T follicular helper cell (primary cell): Measurements from ENCODE around the gene CTR9.

Source experiments
- DNase-seq: peaks from one replicate; pipeline ENCODE4 v3.0.0-alpha.2; 2020; ENCODE audit warnings: low read depth
- total RNA-seq, 2 experiments: gene quantifications; one replicate each; lab custom pipeline; 2026; lab: John Stamatoyannopoulos, UW

CTR9 gene
- 108 to 138 reads per million in 2 experiments for total RNA-seq

GRCh38 chr11:10750838-10751580, at the start of gene CTR9:
Gene CTR9 (plus strand): TSS chr11:10751246. CDS start chr11:10751413, 167 bp downstream.
- peak; percentile 84 for DNase-seq

DNA sequence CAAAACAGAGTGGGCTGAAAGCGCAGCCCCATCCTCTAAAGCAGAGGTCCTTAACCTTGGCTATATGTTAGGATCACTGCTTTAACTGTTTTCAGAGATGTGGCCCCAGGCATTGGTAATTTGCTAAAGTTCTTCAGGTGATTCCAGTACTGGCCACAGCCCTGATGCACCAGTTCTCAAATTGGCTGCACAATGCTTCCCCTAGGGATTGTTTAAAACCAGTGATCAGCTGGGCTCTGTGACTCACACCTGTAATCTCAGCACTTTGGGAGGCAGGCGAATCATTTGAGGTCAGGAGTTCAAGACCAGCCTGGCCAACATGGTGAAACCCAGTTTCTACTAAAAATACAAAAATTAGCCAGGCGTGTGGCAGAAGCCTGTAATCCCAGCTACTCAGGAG, 49.1 kb upstream of the CTR9 start:
- no peak for DNase-seq

DNA sequence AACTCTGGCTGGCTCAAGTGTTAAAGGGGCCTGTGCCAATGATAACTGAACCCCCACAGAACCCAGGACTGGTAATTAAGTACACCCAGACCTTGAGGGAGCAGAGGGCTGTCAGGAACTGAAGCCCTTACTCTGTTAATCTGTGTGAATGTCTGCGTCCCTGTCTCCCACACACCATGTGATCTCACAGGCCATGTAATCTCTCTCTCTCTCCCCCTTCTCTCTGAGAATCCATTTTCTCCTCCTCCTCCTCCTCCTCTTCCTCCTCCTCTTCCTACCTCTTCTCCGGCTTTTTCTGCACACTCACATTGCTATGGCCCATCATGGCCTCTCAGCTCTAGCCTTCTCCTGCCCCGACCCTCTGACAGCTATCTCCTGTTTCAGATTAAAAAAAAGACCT, 42.9 kb upstream of the CTR9 start:
- DNase-seq, result no peak

DNA sequence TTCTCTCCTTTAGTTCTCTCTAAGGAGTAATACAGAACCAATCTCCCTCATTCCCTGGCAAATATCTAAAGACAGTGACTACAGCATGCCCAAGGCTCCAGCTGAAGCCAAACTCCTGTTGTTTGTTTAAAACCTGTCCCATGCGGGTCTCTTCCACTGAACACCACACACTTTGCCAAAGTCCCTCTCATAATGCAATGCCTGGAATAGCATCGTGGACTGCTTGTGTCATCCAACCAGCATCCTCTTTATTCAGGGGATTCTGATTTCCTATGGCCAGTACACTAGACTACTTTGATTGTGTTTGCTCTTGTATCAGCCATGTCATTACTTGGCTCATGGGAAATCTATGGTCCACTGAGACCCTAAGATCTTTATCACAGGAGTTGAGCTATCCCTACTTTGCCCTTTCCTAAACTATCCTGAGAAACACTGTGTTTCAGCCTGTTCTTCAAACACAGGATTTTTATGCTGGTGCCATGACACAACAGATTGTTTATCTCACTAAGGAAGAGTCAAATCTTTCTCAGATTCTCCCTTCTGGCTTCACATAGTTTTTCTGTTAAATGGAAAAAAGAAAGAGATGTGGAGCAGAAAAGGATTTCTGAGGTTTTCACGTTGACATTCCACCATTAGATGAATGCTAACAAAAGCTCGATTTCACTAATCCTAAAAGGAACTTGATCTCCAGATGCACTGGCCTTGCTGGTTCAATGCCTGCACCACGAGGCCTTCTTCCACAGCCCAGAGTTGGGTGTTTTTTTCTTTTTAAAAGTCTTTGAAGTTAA, 41.6 kb upstream of the CTR9 start:
- no peak for DNase-seq

- no peak for DNase-seq
Observed at GRCh38 chr11:10715571-10715970, 35.5 kb upstream of the CTR9 start.

- no peak for DNase-seq
Observed at GRCh38 chr11:10716122-10716521, 34.9 kb upstream of the CTR9 start.

GRCh38 chr11:10716543-10717259, 34.3 kb upstream of the CTR9 start:
- DNase-seq, result no peak

- no peak for DNase-seq
Observed at GRCh38 chr11:10719616-10720015, 31.4 kb upstream of the CTR9 start.

GRCh38 chr11:10720881-10721376, 30.1 kb upstream of the CTR9 start:
- no peak for DNase-seq

GRCh38 chr11:10722307-10722706, 28.7 kb upstream of the CTR9 start:
- no peak for DNase-seq

DNA sequence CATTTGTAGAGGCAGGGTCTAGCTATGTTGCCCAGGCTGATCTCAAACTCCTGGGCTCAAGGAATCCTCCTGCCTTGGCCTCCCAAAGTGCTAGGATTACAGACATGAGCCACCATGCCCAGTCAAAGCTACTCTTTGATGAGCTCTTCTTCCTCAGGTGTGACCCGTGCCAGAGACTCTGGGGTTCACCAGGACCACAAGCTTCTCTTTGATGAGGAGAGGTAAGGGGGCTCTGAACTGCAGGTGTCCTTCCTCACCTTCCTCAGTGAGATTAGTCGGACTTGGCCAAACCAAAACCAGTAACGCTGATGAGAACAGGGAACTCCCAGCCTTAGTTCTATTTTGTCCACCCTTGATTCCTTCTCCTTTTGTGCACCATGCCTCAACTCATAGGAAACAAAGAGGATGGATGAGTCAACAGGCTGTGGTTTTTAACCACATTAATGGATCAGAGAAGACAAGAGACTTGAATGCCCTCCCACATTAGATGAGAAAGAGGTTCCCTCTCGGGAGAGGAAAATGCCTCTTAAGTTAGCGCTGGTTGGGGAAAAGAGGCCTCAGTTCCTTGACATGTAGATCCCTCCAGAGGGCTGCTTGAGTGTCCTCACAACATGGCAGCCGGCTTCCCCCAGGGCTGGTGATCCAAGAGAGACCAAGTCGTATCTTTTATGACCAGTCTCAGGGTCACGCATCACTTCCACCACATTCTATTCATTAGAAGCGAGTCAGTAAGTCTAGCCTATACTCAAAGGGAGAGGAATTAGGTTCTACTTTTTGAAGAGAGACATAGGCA, 25.7 kb upstream of the CTR9 start:
- no peak for DNase-seq

- no peak for DNase-seq
Observed at GRCh38 chr11:10725907-10726253, 25.2 kb upstream of the CTR9 start.

- no peak for DNase-seq
Observed at GRCh38 chr11:10727146-10727851, 23.7 kb upstream of the CTR9 start.

GRCh38 chr11:10728154-10728553, 22.9 kb upstream of the CTR9 start:
- DNase-seq, result no peak

DNA sequence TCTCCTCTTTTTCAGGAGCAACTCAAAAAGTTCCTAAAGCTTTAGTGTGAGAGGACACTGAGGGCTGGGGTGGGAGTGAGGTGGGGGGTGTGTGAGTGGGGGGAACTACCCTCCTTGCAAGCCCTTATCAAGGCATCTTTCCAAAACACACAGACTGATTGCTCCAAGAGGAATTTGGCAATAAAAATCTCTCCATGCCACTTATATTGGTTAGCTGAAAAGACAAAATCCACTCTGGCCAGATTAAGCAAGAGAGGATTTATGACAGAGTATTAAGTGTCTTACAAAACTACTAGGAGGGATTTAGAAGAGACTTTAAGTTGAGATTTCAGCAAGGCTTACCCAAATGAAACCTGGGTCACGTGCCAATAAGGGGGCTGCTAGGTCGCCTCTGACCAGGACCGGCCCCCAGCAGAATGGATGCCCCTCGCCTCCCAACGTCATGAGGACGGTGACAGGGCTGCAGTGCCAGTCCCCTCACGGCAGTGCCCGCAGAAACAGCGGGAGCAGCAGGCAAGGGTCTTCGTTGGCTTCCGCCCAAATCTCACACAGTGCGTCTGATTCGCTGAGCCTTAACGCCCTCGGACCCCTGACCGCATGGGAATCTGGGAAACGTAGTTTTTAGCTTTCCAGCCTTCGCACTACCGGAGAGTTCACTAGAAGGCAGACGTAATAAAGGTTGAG, 22.1 kb upstream of the CTR9 start:
- no peak for DNase-seq

DNA sequence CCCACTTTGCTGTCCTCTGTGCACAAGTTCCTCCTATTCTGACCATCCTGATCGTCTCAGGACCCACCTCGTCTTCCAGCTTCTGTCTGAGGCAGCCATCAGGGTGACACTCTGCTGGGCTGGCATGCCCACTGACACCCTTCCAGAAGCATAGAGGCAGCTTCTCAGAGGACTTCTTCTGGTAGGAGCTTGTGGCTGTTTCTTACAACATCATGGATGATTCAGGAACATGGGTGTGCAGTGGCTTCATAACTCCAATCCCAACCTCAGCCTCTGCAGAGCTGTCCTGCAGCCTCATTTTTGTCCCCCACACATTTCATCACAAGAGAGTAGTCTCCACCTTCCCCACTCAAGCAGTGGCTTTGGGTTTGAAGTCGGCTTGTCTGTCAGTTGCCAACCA, 20.9 kb upstream of the CTR9 start:
- DNase-seq, result no peak

- DNase-seq, result no peak
Observed at GRCh38 chr11:10731064-10731680, 19.9 kb upstream of the CTR9 start.

- peak; percentile 75 for DNase-seq
Observed at GRCh38 chr11:10735481-10736475, 15.3 kb upstream of the CTR9 start.
